Lower lobe of right lung (tissue), 2 donors: ENCODE measurements around the gene MLXIP. TPM values are rescaled to one million over a fixed set of nuclear protein-coding genes. Genes with fewer than 3 reads are reported as not detected.
A peak's percentile ranks its signal among the peaks of the same experiment; 100 is the strongest.

Experiments used
- ATAC-seq, 2 donors: fragments of 200-7000 bp; cut with Tn5 transposase; one replicate each; pipeline ENCODE4 v1.9.1; 2020 to 2022; ENCODE audit warnings: mild to moderate bottlenecking in 2 of 2, moderate library complexity in 2 of 2
- DNase-seq: peaks from one replicate; pipeline ENCODE4 v3.0.0-alpha.2; 2020
- H3K27ac ChIP-seq: fragments of 200-600 bp; one replicate; pipeline ENCODE4 v1.8.0; 2022
- H3K27me3 ChIP-seq: fragments of 200-600 bp; one replicate; pipeline ENCODE4 v1.8.0; 2022; ENCODE audit warnings: low read depth
- H3K36me3 ChIP-seq: fragments of 200-600 bp; one replicate; pipeline ENCODE4 v1.8.0; 2022; ENCODE audit warnings: mild to moderate bottlenecking
- H3K4me1 ChIP-seq: fragments of 200-600 bp; one replicate; pipeline ENCODE4 v1.8.0; 2022
- H3K4me3 ChIP-seq: fragments of 200-600 bp; one replicate; pipeline ENCODE4 v1.8.0; 2022; ENCODE audit warnings: mild to moderate bottlenecking
- H3K9me3 ChIP-seq: fragments of 200-600 bp; one replicate; pipeline ENCODE4 v1.8.0; 2022
- intact Hi-C: fragments of 100-400 bp; cut with DNase I; formaldehyde crosslinking; loops from one replicate; pipeline ENCODE4 v1.11.0; 2022
- total RNA-seq: library from RNA; stranded (reverse); fragmentation: NEBNext Ultra II Directional; extraction: Animal tissue kit (Norgen Biotek cat#: 25700); gene quantifications from one replicate; pipeline ENCODE4 v1.2.1, GENCODE V29; 2021
- TF ChIP-seq, protein P1 (sequence below): fragments of 200-600 bp; IDR thresholded peaks from one replicate; pipeline ENCODE4 v1.8.0; 2022; ENCODE audit warnings: antibody characterized with exemption, mild to moderate bottlenecking
- donor health status: DM: no; HTN: yes; CAD: no; lungs with severe emphysema.

MLXIP gene
- total RNA-seq, 1 donor from 2014 or later: 55.9 TPM

DNA sequence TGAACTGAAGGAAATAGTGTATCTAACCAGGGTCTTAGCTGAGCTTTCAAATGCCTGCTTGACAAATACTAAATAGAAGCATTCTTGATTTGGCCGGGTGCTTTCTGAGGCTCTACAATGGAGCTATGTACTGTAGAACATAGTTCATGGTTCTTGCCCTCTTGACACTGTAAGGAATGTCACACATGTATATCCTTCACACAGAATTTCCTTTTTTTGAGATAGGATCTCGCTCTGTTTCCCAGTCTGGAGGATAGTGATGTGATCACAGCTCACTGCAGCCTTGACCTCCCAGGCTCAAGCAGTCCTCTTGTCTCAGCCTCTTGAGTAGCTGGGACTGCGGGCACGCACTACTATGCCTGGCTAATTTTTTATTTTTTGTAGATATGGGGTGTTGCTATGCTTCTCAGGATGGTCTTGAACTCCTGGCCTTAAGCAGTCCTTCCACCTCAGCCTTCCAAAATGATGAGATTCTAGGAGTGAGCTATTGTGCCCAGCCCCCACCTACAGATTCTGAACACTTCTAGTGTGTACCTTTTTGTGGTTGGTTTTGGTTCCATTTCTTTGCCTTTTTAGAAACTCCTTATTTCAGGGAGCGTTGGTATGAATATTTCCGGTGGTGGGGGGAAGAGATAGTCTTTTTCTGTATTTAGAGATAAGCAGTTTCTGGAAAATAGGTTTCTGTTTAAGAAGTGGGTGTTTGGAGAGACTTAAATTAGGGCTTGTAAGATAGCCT lies 4.2 kb downstream of the MLXIP start:
- TF ChIP-seq, protein P1, sequence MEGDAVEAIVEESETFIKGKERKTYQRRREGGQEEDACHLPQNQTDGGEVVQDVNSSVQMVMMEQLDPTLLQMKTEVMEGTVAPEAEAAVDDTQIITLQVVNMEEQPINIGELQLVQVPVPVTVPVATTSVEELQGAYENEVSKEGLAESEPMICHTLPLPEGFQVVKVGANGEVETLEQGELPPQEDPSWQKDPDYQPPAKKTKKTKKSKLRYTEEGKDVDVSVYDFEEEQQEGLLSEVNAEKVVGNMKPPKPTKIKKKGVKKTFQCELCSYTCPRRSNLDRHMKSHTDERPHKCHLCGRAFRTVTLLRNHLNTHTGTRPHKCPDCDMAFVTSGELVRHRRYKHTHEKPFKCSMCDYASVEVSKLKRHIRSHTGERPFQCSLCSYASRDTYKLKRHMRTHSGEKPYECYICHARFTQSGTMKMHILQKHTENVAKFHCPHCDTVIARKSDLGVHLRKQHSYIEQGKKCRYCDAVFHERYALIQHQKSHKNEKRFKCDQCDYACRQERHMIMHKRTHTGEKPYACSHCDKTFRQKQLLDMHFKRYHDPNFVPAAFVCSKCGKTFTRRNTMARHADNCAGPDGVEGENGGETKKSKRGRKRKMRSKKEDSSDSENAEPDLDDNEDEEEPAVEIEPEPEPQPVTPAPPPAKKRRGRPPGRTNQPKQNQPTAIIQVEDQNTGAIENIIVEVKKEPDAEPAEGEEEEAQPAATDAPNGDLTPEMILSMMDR: no peak
- Histone ChIP-seq H3K36me3 (peaks cover 35% of the 10 kb centered on the region), H3K4me1 (peaks cover 65% of the 10 kb centered on the region), H3K9me3 (no peaks in the 10 kb centered on the region), H3K27me3 (no peaks in the 10 kb centered on the region), H3K4me3 (peak overlapping the region; percentile 92), H3K27ac (peak overlapping the region; percentile 85)
- no peak for ATAC-seq
- no peak for DNase-seq
- intact Hi-C loops: no loop called here

DNA sequence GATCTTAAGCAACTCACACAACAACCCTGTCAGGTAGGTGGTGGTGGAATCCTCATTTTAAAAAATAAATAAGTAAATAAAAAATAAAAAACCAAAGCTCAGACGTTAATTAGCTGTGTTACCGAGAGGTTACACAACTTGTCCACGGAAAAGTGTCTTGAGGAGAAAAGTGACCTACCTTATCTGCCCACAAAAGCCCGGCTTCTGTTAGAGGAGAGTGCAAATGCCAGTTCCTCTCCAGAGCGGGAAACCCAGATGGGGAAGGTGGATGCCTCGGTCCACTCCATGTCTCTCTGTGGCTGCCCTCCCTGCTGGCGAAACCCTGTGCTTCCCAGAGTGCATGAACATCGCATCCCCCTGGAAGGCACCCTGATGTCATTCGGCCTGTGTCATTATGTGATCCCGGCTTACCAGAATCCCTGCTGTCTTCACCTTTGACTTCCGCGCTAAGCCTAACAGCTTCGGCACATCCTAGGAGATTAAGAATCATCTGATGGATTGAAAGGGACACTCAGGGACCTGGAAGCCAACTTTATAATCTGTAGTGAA lies 6.4 kb downstream of the MLXIP start:
- Histone ChIP-seq H3K36me3 (peaks cover 39% of the 10 kb centered on the region), H3K4me1 (peaks cover 78% of the 10 kb centered on the region)

DNA sequence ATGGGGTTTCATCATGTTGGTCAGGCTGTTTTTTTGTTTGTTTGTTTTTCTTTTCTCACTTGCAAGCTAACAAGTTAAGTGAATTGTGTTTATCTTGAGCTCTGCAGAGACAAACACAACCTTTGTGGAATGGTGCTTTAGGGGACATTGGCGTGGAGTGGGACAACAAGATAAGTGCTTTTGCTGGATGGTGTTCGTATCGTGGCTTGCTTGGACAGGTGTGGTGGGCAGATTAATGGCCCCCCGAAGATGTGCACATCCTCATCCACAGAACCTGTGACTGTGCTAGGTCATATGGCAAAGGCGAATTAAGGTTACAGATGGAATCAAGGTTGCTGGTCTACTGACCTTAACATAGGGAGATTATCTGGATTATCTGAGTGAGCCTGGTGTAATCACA lies 7.0 kb downstream of the MLXIP start:
- Histone ChIP-seq H3K9me3 (no peaks in the 10 kb centered on the region), H3K27me3 (no peaks in the 10 kb centered on the region), H3K4me1 (peaks cover 79% of the 10 kb centered on the region), H3K27ac (no peak overlapping the region), H3K4me3 (no peak overlapping the region), H3K36me3 (peaks cover 39% of the 10 kb centered on the region)
- ATAC-seq (no peak), DNase-seq (no peak)
- intact Hi-C loops: no loop called here
- TF ChIP-seq, protein P1: no peak

More for the DNA sequence above, 6.4 kb downstream of the MLXIP start:
- DNase-seq (no peak), ATAC-seq (no peak)
- no peaks in the 10 kb centered on the region for H3K27me3 ChIP-seq
- intact Hi-C loops: no loop called here
- TF ChIP-seq, protein P1: no peak
- H3K9me3 ChIP-seq: no peaks in the 10 kb centered on the region
- H3K27ac ChIP-seq: no peak overlapping the region
- no peak overlapping the region for H3K4me3 ChIP-seq

DNA sequence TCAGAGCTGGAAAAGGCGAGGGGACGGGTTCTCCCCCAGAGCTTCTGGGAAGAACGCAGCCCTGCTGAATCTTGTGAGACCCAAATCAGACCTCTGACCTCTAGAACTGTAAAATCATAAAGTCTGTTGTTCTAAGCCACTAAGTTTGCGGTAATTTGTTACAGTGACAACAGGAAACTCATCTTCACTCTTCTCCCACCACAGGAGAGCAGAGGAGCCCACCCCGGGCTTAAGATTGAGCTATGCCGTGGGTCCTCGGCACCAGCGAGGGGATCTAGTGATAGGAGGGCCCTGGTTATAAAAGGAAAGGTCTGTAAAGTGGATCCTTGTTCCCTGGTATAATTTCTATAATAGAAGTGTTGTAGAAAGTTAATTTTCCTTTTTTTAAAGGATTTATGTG lies 7.6 kb downstream of the MLXIP start:
- H3K9me3 ChIP-seq: no peaks in the 10 kb centered on the region
- TF ChIP-seq, protein P1: no peak
- no peak overlapping the region for H3K27ac ChIP-seq
- no peak for ATAC-seq
- DNase-seq: no peak
- no peaks in the 10 kb centered on the region for H3K27me3 ChIP-seq
- H3K4me1 ChIP-seq: peaks cover 79% of the 10 kb centered on the region
- peaks cover 39% of the 10 kb centered on the region for H3K36me3 ChIP-seq
- intact Hi-C loops: no loop called here
- no peak overlapping the region for H3K4me3 ChIP-seq

DNA sequence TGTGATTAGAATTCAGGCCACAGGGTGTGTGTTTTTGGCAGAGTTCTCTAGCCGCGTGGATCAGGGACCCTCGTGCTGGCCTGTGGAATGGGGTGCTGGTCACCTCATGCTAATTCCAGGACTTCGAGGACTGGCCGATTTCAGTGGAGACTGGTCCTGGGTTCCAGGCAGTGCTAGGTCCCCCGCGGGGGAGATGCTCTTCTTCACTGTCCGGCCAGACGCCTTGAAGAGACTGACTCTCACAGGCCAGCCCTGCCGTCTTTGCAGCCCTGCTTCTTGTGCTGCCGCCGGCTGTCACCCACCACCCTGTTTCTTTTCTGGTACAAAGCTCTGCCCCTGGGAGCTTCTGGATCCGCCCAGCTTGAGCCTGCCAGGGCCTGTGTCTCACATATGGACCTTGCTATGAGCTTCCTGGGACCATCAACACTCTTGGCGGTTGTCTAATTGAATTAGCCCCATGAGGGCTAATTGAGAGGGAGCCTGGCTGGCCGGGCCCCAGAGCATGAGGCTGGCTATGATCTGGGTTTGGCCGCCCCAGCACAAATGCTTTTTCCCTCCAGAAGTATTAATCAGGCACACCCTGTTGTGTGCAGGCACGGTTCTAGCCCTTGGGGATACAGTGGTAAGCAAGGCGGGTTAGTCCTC lies 8.2 kb downstream of the MLXIP start:
- TF ChIP-seq, protein P1: no peak
- Histone ChIP-seq H3K36me3 (peaks cover 39% of the 10 kb centered on the region), H3K27me3 (no peaks in the 10 kb centered on the region), H3K4me3 (no peak overlapping the region), H3K9me3 (no peaks in the 10 kb centered on the region), H3K4me1 (peaks cover 79% of the 10 kb centered on the region), H3K27ac (no peak overlapping the region)
- ATAC-seq (no peak), DNase-seq (no peak)
- intact Hi-C loops: no loop called here
